Panc1 (cell line): ENCODE results near the gene KCTD19. TPM values are rescaled to one million over a fixed set of nuclear protein-coding genes. Genes with fewer than 3 reads are reported as not detected.

Experiments
- ATAC-seq: fragments of 200-7000 bp; cut with Tn5 transposase; 2 replicates; pipeline ENCODE4 v1.9.1; 2020; ENCODE audit warnings: mild to moderate bottlenecking, moderate library complexity
- BruUV-seq: library from RNA; stranded (reverse); fragments of 400-500 nt; replicated peaks from 2 replicates; lab custom pipeline; 2021; lab: Mats Ljungman, UMichigan
- CTCF ChIA-PET: fragments of 300-600 bp; sonication (Branson Sonifier 250); formaldehyde crosslinking; loops from one replicate; lab custom pipeline; 2022; ENCODE audit warnings: antibody characterized with exemption; lab: Charles Lee
- POLR2A ChIA-PET: fragments of 300-600 bp; sonication (Branson Sonifier 250); formaldehyde crosslinking; loops from one replicate; lab custom pipeline; 2022; ENCODE audit warnings: antibody characterized with exemption; lab: Charles Lee
- DNase-seq: peaks from one replicate; pipeline ENCODE4 v3.0.0-alpha.2; 2010; ENCODE audit warnings: low read depth, low spot score
- H3K27ac ChIP-seq: 2 replicates; pipeline ENCODE4 v1.5.1; 2011; ENCODE audit warnings: mild to moderate bottlenecking, low read length, inconsistent platforms
- H3K27me3 ChIP-seq: fragments of 200-500 bp; sonication (Bioruptor generic); 2 replicates; pipeline ENCODE4 v1.6.0; 2014; ENCODE audit warnings: low read length, inconsistent platforms; ENCODE audit not compliant: control insufficient read depth, insufficient read depth
- H3K36me3 ChIP-seq: fragments of 200-500 bp; sonication (Bioruptor generic); 2 replicates; pipeline ENCODE4 v1.5.1; 2014; ENCODE audit warnings: inconsistent platforms, mild to moderate bottlenecking, low read length, moderate library complexity; ENCODE audit not compliant: control insufficient read depth, insufficient read depth
- H3K4me1 ChIP-seq: 2 replicates; pipeline ENCODE4 v1.5.1; 2011; ENCODE audit warnings: inconsistent platforms, mild to moderate bottlenecking, low read length, moderate library complexity; ENCODE audit not compliant: control insufficient read depth, insufficient read depth
- H3K4me3 ChIP-seq, 2 experiments: 2 replicates each; pipeline ENCODE4 v1.5.1; 2011 to 2012; ENCODE audit warnings: low read depth in 2 of 2, low read length in 2 of 2, mild to moderate bottlenecking in 2 of 2, inconsistent platforms in 1 of 2, moderate library complexity in 1 of 2
- H3K9me3 ChIP-seq: fragments of 200-500 bp; sonication (Bioruptor generic); 2 replicates; pipeline ENCODE4 v1.5.1; 2014; ENCODE audit warnings: low read depth, mild to moderate bottlenecking, inconsistent platforms, low read length, moderate library complexity; ENCODE audit not compliant: control insufficient read depth, insufficient read depth
- POLR2AphosphoS5 ChIP-seq: IDR thresholded peaks from 2 replicates; pipeline ENCODE4 v1.6.1; 2012; ENCODE audit warnings: mild to moderate bottlenecking, low read depth, low read length, moderate library complexity
- SIN3A ChIP-seq: IDR thresholded peaks from 2 replicates; pipeline ENCODE4 v1.6.1; 2012; ENCODE audit warnings: low read depth, mild to moderate bottlenecking, low read length, moderate library complexity, borderline replicate concordance; ENCODE audit not compliant: insufficient read depth
- TCF7L2 ChIP-seq: IDR thresholded peaks from 2 replicates; pipeline ENCODE4 v1.6.1; 2011; ENCODE audit warnings: mild to moderate bottlenecking, low read depth, low read length, inconsistent platforms
- in situ Hi-C: cut with HindIII; loops from 2 replicates; pipeline ENCODE4 v1.10.0; 2016; ENCODE audit warnings: low sequenced_read_pairs, low pct_unique_long_range_greater_than_20kb
- intact Hi-C: fragments of 100-400 bp; cut with micrococcal nuclease; formaldehyde crosslinking; loops from one replicate; pipeline ENCODE4 v1.10.0; 2022; ENCODE audit not compliant: unreplicated experiment
- total RNA-seq: library from RNA; stranded (reverse); gene quantifications from one replicate; pipeline ENCODE4 v1.2.1, GENCODE V29; 2021; ENCODE audit not compliant: unreplicated experiment
- TF ChIP-seq, protein P1 (sequence below): fragments of 450-650 bp; IDR thresholded peaks from 2 replicates; pipeline ENCODE4 v1.5.1; 2017; ENCODE audit warnings: mild to moderate bottlenecking
- TF ChIP-seq, protein P2 (sequence below), 2 experiments: IDR thresholded peaks; 2 replicates each; pipeline ENCODE4 v1.6.1; 2011 to 2012; ENCODE audit warnings: low read depth in 2 of 2, control low read depth in 1 of 2, low read length in 1 of 2, mild to moderate bottlenecking in 1 of 2, moderate library complexity in 1 of 2; ENCODE audit not compliant: insufficient read depth in 1 of 2

KCTD19 gene
- total RNA-seq, 1 experiment from 2014 or later = 0.62 TPM

DNA sequence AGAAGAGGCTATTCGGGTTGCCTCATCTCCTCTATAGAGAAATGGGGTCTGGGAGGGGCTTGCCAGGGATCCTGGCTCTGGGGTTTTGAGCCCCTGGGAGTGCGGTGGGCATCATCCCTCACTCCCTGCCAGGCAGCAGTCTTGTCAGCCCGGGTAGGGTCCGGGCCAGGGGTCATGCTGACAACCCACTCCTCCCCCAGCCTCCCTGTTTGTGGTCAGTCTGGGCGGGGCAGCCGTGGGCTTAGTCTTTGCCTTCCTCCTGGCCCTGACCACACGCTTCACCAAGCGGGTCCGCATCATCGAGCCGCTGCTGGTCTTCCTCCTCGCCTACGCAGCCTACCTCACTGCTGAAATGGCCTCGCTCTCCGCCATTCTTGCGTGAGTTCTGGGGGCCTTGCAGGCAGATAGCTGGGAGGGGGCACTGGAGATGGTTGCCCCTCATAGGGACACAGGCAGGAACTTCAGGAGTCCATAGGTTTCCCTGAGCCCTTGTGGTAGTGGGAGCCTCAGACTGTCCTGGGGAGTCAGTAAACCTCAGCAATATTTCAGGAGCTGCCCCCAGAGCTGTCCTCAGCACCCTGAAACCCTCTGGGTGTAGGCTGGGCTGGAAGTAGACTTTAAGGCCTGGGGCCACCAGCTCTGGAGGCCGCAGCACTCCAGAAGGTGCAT is 70.9 kb downstream of the KCTD19 start:
- ATAC-seq (no peak), DNase-seq (no peak)
- in situ Hi-C loops = no loop called here
- no peak overlapping the region for H3K27ac ChIP-seq
- no peaks in the 10 kb centered on the region for H3K9me3 ChIP-seq
- no peaks in the 10 kb centered on the region for H3K4me1 ChIP-seq
- no peak for TF ChIP-seq SIN3A
- TF ChIP-seq TCF7L2 = no peak
- TF ChIP-seq POLR2AphosphoS5 = no peak
- TF ChIP-seq, protein P1, sequence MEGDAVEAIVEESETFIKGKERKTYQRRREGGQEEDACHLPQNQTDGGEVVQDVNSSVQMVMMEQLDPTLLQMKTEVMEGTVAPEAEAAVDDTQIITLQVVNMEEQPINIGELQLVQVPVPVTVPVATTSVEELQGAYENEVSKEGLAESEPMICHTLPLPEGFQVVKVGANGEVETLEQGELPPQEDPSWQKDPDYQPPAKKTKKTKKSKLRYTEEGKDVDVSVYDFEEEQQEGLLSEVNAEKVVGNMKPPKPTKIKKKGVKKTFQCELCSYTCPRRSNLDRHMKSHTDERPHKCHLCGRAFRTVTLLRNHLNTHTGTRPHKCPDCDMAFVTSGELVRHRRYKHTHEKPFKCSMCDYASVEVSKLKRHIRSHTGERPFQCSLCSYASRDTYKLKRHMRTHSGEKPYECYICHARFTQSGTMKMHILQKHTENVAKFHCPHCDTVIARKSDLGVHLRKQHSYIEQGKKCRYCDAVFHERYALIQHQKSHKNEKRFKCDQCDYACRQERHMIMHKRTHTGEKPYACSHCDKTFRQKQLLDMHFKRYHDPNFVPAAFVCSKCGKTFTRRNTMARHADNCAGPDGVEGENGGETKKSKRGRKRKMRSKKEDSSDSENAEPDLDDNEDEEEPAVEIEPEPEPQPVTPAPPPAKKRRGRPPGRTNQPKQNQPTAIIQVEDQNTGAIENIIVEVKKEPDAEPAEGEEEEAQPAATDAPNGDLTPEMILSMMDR = no peak
- TF ChIP-seq, protein P2, sequence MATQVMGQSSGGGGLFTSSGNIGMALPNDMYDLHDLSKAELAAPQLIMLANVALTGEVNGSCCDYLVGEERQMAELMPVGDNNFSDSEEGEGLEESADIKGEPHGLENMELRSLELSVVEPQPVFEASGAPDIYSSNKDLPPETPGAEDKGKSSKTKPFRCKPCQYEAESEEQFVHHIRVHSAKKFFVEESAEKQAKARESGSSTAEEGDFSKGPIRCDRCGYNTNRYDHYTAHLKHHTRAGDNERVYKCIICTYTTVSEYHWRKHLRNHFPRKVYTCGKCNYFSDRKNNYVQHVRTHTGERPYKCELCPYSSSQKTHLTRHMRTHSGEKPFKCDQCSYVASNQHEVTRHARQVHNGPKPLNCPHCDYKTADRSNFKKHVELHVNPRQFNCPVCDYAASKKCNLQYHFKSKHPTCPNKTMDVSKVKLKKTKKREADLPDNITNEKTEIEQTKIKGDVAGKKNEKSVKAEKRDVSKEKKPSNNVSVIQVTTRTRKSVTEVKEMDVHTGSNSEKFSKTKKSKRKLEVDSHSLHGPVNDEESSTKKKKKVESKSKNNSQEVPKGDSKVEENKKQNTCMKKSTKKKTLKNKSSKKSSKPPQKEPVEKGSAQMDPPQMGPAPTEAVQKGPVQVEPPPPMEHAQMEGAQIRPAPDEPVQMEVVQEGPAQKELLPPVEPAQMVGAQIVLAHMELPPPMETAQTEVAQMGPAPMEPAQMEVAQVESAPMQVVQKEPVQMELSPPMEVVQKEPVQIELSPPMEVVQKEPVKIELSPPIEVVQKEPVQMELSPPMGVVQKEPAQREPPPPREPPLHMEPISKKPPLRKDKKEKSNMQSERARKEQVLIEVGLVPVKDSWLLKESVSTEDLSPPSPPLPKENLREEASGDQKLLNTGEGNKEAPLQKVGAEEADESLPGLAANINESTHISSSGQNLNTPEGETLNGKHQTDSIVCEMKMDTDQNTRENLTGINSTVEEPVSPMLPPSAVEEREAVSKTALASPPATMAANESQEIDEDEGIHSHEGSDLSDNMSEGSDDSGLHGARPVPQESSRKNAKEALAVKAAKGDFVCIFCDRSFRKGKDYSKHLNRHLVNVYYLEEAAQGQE (IDR thresholded peaks at IDR 0.05; ENCODE audit: insufficient read depth in 1 of 2, low read depth in 2 of 2, low read length in 1 of 2) = no peak
- BruUV-seq = no TSS peak
- ChIA-PET POLR2A (no interaction called here), CTCF (no interaction called here)
- no peaks in the 10 kb centered on the region for H3K27me3 ChIP-seq
- no peak overlapping the region for H3K4me3 ChIP-seq
- intact Hi-C loops = no loop called here
- H3K36me3 ChIP-seq = no peaks in the 10 kb centered on the region

DNA sequence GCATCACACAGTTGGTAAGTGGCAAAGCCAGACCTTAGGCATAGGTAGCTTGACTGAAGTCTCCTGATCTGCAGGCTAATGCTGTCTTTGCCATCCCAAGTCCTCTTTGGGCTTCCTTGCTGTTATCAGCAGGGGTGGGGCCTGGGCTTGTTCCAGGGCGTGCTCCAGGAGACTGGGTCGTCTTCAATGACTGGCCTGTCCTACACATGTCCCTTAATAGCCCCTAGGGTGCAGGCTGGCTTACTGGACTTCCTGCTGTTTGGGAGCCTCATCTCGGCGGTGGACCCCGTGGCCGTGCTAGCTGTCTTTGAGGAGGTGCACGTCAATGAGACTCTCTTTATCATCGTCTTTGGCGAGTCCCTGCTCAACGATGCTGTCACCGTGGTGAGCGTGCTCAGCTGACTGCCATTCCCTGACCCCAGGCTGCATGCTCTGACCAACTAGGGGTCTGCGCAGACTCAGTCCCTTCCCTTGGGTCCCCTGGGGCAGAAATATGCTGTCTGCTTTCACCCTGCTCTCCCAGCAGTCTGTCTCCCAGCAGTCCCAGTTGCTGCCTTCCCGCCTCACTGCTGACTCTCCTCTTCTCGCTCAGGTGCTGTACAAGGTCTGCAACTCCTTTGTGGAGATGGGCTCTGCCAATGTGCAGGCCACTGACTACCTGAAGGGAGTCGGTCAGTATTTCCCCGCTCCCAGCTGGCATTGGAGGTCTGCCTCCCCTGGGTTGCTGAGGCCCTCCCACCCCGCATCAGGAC is 71.6 kb downstream of the KCTD19 start:
- H3K4me1 ChIP-seq = no peaks in the 10 kb centered on the region
- intact Hi-C loops = no loop called here
- no TSS peak for BruUV-seq
- in situ Hi-C loops = no loop called here
- no peaks in the 10 kb centered on the region for H3K36me3 ChIP-seq
- H3K9me3 ChIP-seq = no peaks in the 10 kb centered on the region
- H3K4me3 ChIP-seq = no peak overlapping the region
- ChIA-PET POLR2A (no interaction called here), CTCF (no interaction called here)
- H3K27me3 ChIP-seq = no peaks in the 10 kb centered on the region
- H3K27ac ChIP-seq = no peak overlapping the region
- no peak for TF ChIP-seq TCF7L2
- TF ChIP-seq SIN3A = no peak
- TF ChIP-seq, protein P1 = no peak
- TF ChIP-seq, protein P2 (IDR thresholded peaks at IDR 0.05; ENCODE audit: insufficient read depth in 1 of 2, low read depth in 2 of 2, low read length in 1 of 2) = no peak
- TF ChIP-seq POLR2AphosphoS5 = no peak
- ATAC-seq (no peak), DNase-seq (no peak)
